Activated CD8-positive, alpha-beta T cell treated with anti-CD3 and anti-CD28 coated beads for 36 hours (primary cell): Measurements from ENCODE around the gene IL4R. TPM values are rescaled to one million over a fixed set of nuclear protein-coding genes. Genes with fewer than 3 reads are reported as not detected.

ENCODE experiments used
- ATAC-seq: fragments of 200-7000 bp; cut with Tn5 transposase; one replicate; pipeline ENCODE4 v1.10.0; 2021; ENCODE audit warnings: mild to moderate bottlenecking, moderate library complexity
- CTCF ChIA-PET: fragments of 350-600 bp; sonication (Branson Sonifier 250); formaldehyde crosslinking; loops from one replicate; lab custom pipeline; 2021; ENCODE audit warnings: antibody characterized with exemption; lab: Charles Lee
- POLR2A ChIA-PET: fragments of 350-600 bp; sonication (Branson Sonifier 250); formaldehyde crosslinking; loops from one replicate; lab custom pipeline; 2021; ENCODE audit warnings: antibody characterized with exemption; lab: Charles Lee
- DNase-seq: peaks from one replicate; pipeline ENCODE4 v3.0.0-alpha.2; 2020
- H3K27ac Mint-ChIP-seq: one replicate; pipeline ENCODE4 v1.8.0; 2021; ENCODE audit warnings: mild to moderate bottlenecking, mixed read lengths
- H3K27me3 Mint-ChIP-seq: one replicate; pipeline ENCODE4 v1.8.0; 2021; ENCODE audit warnings: mixed read lengths
- H3K36me3 Mint-ChIP-seq: one replicate; pipeline ENCODE4 v1.8.0; 2021; ENCODE audit warnings: low read depth, mixed read lengths
- H3K4me1 Mint-ChIP-seq: one replicate; pipeline ENCODE4 v1.8.0; 2021; ENCODE audit warnings: low read depth, mixed read lengths
- H3K4me3 Mint-ChIP-seq: one replicate; pipeline ENCODE4 v1.8.0; 2021; ENCODE audit warnings: mild to moderate bottlenecking, moderate library complexity, mixed read lengths
- H3K9me3 Mint-ChIP-seq: one replicate; pipeline ENCODE4 v1.8.0; 2021; ENCODE audit warnings: mixed read lengths
- intact Hi-C: fragments of 100-400 bp; cut with micrococcal nuclease; formaldehyde crosslinking; loops from one replicate; pipeline ENCODE4 v1.10.0; 2022
- total RNA-seq, 2 experiments: library from RNA; stranded (reverse); gene quantifications; one replicate each; pipeline ENCODE4 v1.2.3, GENCODE V29; 2021
- TF ChIP-seq, protein P1 (sequence below): fragments of 200-600 bp; IDR thresholded peaks from one replicate; pipeline ENCODE4 v1.8.0; 2022; ENCODE audit warnings: antibody characterized with exemption, mild to moderate bottlenecking

The IL4R gene
- total RNA-seq, 2 experiments from 2014 or later, result 236 to 245 TPM

DNA sequence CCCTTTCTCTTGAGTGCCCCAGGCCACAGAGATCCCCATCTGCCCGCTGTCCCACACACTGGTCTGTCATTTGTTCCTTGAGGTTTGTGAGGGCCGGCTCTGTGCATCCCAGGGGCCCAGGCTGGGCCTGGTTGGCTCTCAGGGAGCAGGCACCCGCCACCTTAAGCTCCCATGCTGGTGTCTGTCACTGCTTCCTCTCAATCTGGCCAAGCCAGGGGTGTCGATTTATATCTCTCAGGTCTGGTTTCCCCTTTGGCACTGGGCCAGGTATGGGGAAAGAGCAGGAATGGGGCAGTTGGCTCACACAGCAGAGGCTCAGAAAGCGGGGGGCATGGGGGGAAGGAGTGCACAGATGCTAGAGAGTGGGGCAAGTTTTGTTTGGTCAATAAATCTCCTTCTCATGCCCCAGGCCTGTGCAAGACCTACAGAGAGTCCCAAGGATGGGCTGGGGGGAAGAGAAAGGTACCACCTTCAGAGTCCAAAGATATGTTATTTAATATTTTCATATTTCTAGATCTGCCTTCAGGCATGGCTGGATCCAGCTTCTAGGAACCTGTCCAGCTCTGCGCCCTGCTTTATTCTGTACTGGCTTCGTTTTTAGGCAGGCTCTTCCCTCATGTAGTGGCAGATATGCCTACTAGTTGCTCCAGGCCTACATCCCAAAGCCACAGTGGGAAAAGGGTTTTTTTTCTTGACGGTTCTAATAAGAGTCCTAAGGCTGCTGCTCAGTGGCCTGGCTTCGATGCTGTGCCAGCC is 34.3 kb downstream of the IL4R start:
- Mint-ChIP-seq H3K4me3 (no peak overlapping the region), H3K27me3 (no peaks in the 10 kb centered on the region), H3K27ac (no peak overlapping the region), H3K36me3 (peaks cover 87% of the 10 kb centered on the region), H3K4me1 (peaks cover 16% of the 10 kb centered on the region), H3K9me3 (no peaks in the 10 kb centered on the region)
- intact Hi-C loops, result no loop called here
- TF ChIP-seq, protein P1, sequence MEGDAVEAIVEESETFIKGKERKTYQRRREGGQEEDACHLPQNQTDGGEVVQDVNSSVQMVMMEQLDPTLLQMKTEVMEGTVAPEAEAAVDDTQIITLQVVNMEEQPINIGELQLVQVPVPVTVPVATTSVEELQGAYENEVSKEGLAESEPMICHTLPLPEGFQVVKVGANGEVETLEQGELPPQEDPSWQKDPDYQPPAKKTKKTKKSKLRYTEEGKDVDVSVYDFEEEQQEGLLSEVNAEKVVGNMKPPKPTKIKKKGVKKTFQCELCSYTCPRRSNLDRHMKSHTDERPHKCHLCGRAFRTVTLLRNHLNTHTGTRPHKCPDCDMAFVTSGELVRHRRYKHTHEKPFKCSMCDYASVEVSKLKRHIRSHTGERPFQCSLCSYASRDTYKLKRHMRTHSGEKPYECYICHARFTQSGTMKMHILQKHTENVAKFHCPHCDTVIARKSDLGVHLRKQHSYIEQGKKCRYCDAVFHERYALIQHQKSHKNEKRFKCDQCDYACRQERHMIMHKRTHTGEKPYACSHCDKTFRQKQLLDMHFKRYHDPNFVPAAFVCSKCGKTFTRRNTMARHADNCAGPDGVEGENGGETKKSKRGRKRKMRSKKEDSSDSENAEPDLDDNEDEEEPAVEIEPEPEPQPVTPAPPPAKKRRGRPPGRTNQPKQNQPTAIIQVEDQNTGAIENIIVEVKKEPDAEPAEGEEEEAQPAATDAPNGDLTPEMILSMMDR, result no peak
- no peak for ATAC-seq
- CTCF ChIA-PET, result interaction anchor here (1.1 to 2.0 kb wide), 2 partner anchors 9 to 113 kb away, joined by 4 to 8 read pairs; no protein-coding TSS in a partner anchor
- POLR2A ChIA-PET, result interaction anchor here (0.7 to 2.9 kb wide), 3 partner anchors 17 to 123 kb away, joined by 3 to 16 read pairs (median 3); no protein-coding TSS in a partner anchor
- DNase-seq, result no peak

DNA sequence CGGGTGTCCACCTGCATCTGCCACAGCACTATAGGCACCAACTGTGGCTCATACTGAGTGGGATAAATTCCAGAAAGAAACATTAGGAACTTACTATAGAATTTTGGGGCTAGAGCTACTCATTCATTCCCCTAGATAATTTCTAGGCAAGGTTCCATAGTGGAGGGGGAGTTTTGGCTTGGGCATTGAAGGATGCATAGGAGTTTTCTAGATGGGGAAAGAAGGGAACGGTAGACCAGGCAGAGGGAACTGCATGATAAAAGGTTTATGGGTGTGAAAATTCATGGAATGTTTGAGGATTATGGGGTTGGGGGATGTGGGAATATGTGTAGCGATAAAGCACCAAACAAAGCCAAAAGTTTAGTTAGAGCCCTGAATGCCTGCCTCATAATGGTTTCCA is 35.5 kb downstream of the IL4R start:
- TF ChIP-seq, protein P1, result no peak
- H3K27ac Mint-ChIP-seq, result peak overlapping the region; percentile 12
- ATAC-seq (no peak), DNase-seq (no peak)
- H3K9me3 Mint-ChIP-seq, result no peaks in the 10 kb centered on the region
- peaks cover 19% of the 10 kb centered on the region for H3K4me1 Mint-ChIP-seq
- POLR2A ChIA-PET, result interaction anchor here (0.7 to 2.9 kb wide), 5 partner anchors 9 to 95 kb away, joined by 3 to 16 read pairs (median 4); no protein-coding TSS in a partner anchor
- no peak overlapping the region for H3K4me3 Mint-ChIP-seq
- peaks cover 89% of the 10 kb centered on the region for H3K36me3 Mint-ChIP-seq
- no peaks in the 10 kb centered on the region for H3K27me3 Mint-ChIP-seq
- intact Hi-C loops, result no loop called here
- CTCF ChIA-PET, result interaction anchor here (1.1 to 2.0 kb wide), 2 partner anchors 10 to 114 kb away, joined by 4 to 8 read pairs; no protein-coding TSS in a partner anchor

DNA sequence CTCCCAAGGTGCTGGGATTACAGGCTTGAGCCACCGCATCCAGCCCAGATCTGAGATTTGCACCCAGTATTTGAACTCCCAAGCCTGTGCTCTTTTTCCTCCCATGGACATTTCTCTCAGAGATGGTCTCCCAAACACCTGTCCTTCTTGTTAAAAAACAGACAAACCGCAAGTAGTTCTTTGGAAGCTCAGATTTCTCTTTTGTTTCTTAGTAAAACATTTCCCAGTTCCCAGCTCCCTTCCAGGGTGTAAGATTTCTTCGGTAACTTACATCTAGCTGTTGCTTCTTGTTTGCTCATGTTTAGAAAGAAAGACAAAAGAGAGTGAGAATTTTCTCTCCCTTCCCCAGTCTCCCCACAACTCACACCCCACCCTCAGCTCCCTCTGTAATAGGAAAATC is 36.2 kb downstream of the IL4R start:
- peaks cover 19% of the 10 kb centered on the region for H3K4me1 Mint-ChIP-seq
- H3K27ac Mint-ChIP-seq, result peak overlapping the region; percentile 61
- H3K36me3 Mint-ChIP-seq, result peaks cover 91% of the 10 kb centered on the region
- no peak for ATAC-seq
- ChIA-PET POLR2A (interaction anchor here (0.7 to 2.9 kb wide), 7 partner anchors 11 to 128 kb away, joined by 3 to 16 read pairs (median 4); no protein-coding TSS in a partner anchor), CTCF (interaction anchor here (0.9 to 2.0 kb wide), 4 partner anchors 31 to 240 kb away, joined by 3 to 8 read pairs (median 4); no protein-coding TSS in a partner anchor)
- H3K4me3 Mint-ChIP-seq, result no peak overlapping the region
- intact Hi-C loops, result no loop called here
- TF ChIP-seq, protein P1, result no peak
- H3K9me3 Mint-ChIP-seq, result no peaks in the 10 kb centered on the region
- DNase-seq, result no peak
- no peaks in the 10 kb centered on the region for H3K27me3 Mint-ChIP-seq

DNA sequence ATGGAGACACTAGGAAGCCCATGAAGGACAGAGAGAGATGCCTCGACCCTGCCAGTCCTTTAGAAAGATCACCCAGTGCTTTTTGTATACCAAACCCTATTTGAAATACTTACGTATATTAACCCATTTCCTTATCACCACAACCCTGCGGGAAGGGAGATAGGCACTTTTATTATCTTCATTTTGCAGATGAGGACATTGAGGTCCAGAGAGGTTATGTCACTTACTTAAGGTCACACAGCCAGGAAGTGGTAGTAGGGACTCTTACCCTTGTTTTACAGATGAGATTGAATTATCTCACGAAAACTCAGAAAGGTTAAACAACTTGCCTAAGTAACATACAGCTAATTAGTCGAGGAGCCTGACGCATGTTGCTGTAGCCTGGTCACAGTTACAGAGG is 38.2 kb downstream of the IL4R start:
- H3K27ac Mint-ChIP-seq, result peak overlapping the region; percentile 30
- no peak overlapping the region for H3K4me3 Mint-ChIP-seq
- ATAC-seq, result no peak
- DNase-seq, result no peak
- CTCF ChIA-PET, result no interaction called here
- H3K9me3 Mint-ChIP-seq, result no peaks in the 10 kb centered on the region
- no peaks in the 10 kb centered on the region for H3K27me3 Mint-ChIP-seq
- intact Hi-C loops, result no loop called here
- peaks cover 94% of the 10 kb centered on the region for H3K36me3 Mint-ChIP-seq
- TF ChIP-seq, protein P1, result no peak
- POLR2A ChIA-PET, result no interaction called here
- H3K4me1 Mint-ChIP-seq, result peaks cover 15% of the 10 kb centered on the region

DNA sequence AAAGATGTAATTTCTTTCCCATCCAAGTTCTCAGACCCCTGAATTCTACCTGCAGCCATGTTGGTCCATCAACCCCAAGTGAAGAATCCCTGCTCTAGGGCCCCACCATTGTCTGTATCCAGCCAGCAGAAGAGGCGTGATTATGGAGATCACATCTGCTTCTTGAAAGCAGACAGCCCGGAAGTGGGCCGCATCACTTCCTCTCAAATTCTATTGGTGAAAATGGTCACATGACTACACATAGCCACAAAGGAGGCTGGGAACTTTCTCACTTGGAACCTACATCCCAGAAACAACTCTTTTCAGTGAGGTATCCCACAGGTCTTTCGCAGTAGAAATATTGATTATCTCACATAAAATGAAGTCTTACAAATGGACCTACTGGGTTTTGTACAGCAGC is 40.1 kb downstream of the IL4R start:
- POLR2A ChIA-PET, result no interaction called here
- H3K4me3 Mint-ChIP-seq, result no peak overlapping the region

More for the DNA sequence above, 40.1 kb downstream of the IL4R start:
- peak overlapping the region; percentile 38 for H3K27ac Mint-ChIP-seq
- H3K36me3 Mint-ChIP-seq, result peaks cover 92% of the 10 kb centered on the region
- H3K4me1 Mint-ChIP-seq, result peaks cover 15% of the 10 kb centered on the region
- ATAC-seq (no peak), DNase-seq (no peak)
- intact Hi-C loops, result no loop called here
- no peaks in the 10 kb centered on the region for H3K27me3 Mint-ChIP-seq
- TF ChIP-seq, protein P1, result no peak
- CTCF ChIA-PET, result interaction anchor here (2.8 to 4.4 kb wide), 2 partner anchors 14 to 118 kb away, joined by 8 to 21 read pairs; no protein-coding TSS in a partner anchor
- no peaks in the 10 kb centered on the region for H3K9me3 Mint-ChIP-seq
